DMS53 treated with DMSO at 0.1 percent for 48 hours (cell line): Measurements from ENCODE around the gene PCTP.

ENCODE experiments used
- DNase-seq: peaks from one replicate; lab custom pipeline; 2025; ENCODE audit not compliant: unreplicated experiment; lab: John Stamatoyannopoulos, UW

The PCTP gene

DNA sequence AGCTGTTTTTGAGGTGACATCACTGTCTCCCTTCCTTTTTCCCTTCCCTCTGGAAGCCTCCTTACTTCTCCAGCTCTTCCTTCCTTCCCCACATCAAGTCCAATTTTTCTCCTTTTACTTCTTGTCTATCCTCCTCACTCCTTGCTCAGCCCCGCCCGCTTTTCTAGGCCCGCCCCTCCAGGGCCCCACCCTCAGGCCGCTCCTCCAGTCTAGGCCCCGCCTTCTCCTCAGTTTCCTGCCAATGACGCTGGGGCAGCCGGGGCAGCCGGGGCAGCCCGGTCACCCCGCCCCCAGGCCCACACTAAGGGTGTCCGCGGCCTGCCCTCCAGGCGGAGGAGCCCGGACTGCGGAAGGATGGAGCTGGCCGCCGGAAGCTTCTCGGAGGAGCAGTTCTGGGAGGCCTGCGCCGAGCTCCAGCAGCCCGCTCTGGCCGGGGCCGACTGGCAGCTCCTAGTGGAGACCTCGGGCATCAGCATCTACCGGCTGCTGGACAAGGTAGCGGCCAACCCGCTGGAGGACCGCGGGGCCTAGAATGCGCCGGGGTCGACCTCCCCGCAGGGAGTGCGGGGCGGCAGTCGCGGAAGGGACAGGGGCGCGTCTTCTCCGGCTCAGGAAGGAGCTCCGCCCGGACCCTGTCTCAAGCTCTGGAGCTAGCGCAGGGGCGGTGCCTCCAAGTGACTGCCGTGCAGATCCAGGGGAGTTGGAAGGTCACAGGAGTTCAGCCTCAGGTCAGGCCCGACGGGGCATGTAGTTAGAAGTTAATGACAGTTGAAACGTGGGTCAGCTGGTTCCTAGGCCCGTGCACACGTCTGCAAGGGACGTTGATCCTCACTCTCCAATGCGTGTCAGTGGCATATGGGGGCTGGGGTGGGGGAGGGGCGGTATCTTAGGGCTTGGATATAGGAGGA is at the start of gene PCTP:
Gene PCTP (plus strand): TSS at position 302 of the 908 bp plus-strand sequence. CDS start 53 bp downstream, at position 355.
- peak; percentile 68 for DNase-seq

DNA sequence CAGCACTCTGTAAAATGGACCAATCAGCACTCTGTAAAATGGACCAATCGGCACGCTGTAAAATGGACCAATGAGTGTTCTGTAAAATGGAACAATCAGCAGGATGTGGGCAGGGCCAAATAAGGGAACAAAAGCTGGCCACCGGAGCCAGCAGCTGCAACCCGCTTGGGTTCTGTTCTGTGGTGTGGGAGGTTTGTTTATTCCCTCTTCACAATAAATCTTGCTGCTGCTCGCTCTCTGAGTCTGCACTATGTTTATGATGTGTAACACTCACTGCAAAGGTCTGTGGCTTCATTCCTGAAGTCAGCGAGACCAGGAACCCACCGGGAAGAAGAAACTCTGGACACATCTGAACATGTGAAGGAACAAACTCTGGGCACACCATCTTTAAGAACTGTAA is 48.7 kb upstream of the PCTP start:
- DNase-seq, result no peak

GRCh38 chr17:55704401-55704800 is 46.5 kb upstream of the PCTP start:
- DNase-seq, result no peak

DNA sequence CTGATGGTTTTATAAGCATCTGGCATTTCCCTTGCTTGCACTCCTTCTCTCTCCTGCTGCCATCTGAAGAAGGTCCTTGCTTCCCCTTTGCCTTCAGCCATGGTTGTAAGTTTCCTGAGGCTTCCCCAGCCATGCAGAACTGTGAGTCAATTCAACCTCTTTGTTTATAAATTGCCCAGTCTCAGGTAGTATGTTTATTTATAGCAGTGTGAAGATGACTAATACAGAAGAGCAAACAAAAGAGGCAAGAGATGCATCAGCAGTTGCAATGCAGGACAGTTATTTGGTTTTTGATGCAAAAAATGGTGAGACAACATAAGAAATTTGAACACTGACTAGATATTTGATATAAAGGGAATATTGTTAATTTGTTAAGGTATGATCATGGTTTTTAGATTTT is 45.0 kb upstream of the PCTP start:
- DNase-seq, result peak; percentile 90

DNA sequence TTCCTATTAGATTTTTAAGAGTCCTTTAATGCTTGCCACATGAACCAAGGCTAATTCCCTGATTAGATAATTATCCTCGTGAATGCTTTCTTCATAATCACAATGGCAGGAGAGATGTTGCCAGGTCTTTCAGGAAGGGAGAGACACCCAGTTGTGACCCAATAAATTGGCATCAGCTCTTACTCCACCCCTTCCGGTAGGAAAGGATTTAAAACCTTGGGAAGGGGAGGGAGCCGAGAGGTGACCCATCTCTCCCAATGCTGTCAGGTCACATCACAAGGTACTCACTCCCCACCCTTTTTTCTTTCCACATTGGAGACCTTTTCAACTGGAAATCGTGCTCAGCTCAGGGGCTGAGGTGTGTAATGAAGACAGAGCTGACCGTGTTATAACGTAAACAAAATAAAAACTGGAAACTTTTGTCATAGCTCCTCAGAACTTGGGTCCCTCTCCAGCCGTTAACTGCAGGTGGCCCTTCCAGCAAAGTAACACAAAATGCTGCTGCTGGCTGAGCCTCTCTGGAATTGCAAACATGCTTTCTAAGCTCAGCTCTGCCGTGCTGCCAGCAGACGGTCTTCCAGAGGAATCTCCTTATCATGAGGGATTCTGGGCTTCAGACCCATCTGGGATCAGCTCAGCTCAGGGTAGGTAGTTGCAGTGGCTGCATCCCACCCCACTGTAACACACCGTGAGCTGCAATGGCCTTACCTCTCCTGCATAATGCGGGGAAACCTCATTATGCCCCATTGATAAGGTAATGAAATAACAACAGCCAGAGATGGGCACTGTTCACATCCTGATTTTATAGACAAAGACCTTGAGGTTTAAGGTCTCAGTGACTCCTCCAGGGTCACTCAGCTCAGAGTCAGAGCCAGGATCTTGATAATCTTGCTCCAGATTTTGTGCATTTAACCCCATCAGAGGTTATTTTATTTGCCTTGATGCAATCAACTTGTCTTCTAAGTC is 43.8 kb upstream of the PCTP start:
- no peak for DNase-seq

DNA sequence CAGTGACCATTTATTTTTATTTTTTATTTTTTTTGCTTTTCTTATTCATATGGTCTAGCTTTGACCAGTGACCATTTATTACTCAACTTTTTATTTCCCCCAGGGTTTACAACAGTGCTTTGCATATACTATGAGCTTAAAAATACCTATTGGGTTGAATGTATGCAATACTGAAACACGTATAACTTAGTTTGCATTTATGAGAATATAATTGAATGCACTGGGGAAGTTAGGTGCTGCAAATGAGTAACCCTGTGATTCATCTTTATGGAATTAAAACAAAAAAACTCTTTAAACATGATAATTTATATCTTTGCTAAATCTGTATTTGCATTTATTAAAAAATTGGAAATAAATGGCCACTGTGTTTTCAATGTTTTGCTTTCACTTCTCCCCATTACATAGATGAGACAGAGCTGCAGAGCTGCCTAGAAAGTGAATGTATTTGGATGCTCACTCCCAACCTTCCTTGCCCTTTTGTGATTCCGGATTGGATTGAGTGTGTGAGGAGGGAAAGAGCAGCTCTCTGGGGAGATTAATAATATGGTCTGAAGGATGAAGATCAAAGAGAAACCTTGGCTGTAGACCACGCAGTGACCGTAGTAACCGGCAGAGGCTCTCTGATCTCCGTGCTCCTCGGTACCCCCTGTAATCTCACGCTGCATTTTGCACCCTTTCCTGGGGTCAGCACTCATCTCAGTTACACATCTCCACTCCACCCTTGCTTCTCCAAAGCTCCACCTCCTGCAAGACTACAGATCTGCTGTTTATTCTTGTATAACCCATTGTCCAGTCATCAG is 42.5 kb upstream of the PCTP start:
- no peak for DNase-seq

DNA sequence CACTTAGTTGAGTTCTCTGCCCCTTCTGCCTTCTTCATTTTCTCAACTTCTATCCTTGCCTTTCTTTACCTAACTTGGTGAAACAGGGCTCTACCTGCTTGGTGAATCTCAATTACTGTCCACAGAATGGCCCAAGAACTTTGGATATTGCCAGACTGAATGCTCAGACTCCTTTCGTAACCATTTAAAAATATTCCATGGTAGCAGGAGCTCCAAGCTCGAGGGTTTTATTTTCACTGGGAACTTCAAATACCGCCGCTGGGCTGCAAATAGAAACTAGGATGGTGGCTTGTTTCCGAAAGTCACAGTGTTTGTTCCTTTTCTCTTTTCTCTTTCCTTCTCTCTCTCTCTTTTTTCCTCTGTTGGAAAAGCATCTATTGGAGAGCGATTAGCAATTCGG is 41.4 kb upstream of the PCTP start:
- DNase-seq, result no peak

DNA sequence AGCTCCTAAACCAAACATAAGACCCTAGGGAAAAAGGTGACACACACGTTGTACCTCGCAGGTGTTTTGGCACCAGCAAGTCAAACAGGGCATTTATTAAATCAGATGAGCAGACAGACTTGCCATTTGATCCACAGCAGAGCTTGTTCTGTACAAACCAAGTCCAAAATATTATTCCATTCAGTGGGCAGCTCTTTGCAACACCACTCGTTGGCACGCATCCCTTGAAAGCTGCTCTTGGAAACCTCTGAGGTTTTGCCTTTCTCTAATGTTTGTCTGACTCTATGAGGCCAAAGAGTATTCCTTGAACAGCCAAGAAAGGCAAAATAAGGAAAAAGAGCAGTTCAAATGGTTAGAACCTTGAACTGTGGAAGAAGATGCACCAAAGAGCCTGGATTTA is 40.9 kb upstream of the PCTP start:
- DNase-seq, result no peak

- no peak for DNase-seq
Measured at GRCh38 chr17:55710410-55710809, 40.4 kb upstream of the PCTP start.

GRCh38 chr17:55710829-55711496 is 39.9 kb upstream of the PCTP start:
- DNase-seq, result no peak

- no peak for DNase-seq
Measured at GRCh38 chr17:55717432-55717831, 33.4 kb upstream of the PCTP start.

GRCh38 chr17:55717898-55718735 is 32.7 kb upstream of the PCTP start:
- DNase-seq, result peak; percentile 60

DNA sequence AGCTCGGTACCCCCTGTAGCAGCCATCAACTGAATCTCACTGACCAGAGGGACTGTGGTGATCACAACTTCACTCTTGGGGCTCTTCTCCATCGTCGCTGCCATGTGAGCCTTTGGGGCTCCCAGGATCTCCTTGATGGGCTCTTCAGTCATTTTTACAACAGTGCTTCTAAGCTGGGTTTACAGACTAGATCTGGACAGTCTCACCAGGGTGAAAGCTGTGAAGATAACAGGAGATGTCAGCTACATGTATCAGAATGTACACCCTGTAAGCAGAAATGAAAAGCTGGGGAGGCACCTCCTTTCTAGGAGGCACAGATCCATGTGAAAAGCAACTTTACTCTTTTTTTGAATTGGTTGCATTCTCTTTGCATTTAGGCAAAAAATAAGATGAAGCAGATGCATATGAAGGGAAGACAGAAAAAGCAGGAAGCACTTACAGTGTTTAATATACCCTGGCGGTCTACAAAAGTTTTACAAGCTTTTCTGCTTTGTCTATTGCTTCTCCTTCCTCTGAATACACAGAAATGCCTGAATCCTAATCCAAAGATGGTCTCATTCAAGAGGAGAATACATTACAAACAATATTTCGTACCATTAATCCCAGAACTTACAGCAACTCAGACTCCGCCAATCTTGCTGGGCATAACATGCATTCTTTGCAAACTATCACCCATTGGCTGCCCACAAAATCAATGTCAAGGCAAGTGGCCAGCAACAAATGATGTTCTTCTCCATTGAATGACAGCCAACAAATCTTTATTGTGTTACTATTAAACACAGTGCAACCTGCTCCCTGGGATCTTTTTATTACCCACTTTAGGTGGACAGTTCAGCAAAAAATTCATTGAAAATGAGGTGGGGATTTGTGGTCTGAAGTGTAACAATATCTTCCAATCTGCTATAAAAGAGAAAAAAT is 29.7 kb upstream of the PCTP start:
- DNase-seq, result no peak

GRCh38 chr17:55722016-55722736 is 28.7 kb upstream of the PCTP start:
- DNase-seq, result no peak

DNA sequence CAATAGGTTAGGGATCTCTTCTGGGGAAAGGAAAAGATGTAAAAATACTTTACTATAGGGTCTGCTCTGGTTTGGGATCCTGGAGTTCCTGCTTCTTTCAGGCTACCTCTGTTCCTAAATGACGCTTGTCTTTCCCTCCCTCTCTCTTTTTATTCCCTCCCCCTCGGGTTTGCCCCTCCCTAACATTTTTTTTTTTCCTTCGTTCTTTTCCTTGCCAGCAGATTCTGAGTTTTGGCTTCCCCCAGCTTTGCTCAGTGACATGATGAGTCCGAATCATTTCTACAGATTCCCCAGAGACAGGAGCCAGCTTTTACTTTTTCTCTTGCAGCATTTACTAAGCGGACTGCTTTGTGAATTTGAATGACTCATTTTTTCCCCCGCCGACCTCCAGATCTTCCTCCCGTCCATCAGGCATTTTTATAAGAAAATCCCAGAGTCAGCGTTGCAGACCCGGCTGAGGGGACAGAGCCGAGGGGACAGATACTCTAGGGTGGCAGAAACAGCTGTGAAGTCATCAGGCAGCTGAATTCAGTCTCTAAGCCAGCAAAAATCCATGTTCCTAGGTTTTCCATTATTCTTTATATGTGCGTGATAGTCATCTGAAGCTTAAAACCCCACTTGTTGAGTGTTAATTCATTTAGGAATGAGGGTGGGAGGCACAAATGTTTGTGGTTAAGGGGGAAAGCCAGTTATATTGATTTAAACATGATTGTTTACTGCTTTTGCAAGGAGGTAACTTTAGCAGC is 27.9 kb upstream of the PCTP start, which contains the start of gene TMEM100:
Gene TMEM100 (minus strand): TSS at position 123 of the 746 bp plus-strand sequence. CDS start 1,794 bp downstream, outside the sequence.
- no peak for DNase-seq

DNA sequence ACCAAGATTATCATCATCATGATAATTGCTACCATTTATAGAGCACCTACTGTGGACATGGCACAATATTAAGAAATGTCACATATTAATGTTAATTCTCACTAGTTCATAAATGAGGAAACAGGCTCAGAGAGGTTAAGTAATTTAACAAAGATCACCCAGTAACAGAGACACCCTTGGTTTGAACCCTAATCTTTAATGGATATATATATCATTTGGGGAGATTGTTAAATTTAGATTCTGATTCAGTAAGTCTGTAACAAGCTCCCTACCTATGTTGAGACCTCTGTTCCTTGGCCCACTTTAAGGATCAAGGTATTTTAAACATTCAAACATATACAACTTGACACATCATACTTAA is 27.4 kb upstream of the PCTP start:
- DNase-seq, result no peak

- DNase-seq, result no peak
Measured at GRCh38 chr17:55726440-55726839, 24.4 kb upstream of the PCTP start.
